Pancreas (tissue), 10 donors: ENCODE data around the gene ARL2BP. TPM values are rescaled to one million over a fixed set of nuclear protein-coding genes. Genes with fewer than 3 reads are reported as not detected.

Experiments
- ATAC-seq, 4 donors: fragments of 200-7000 bp; cut with Tn5 transposase; one replicate each; pipeline versions ENCODE4 v1.8.0 to v1.9.1; 2020; ENCODE audit warnings: mild to moderate bottlenecking in 4 of 4, moderate library complexity in 4 of 4
- DNase-seq, 6 donors: peaks; one replicate each; pipeline ENCODE4 v3.0.0-alpha.2; 2020
- FAIRE-seq: peaks from 2 replicates; lab custom pipeline; 2012; peaks lifted over from hg19 to GRCh38; lab: Jason Lieb, UNC
- H3K27ac ChIP-seq, 4 donors: fragments of 200-600 bp; sonication (generic); 1 replicate in 3 of 4; 2 replicates in 1 of 4; pipeline versions ENCODE4 v1.5.0 to v1.8.0; 2020
- H3K27me3 ChIP-seq, 4 donors: fragments of 200-600 bp; one replicate each; pipeline ENCODE4 v1.8.0; 2021
- H3K36me3 ChIP-seq, 3 donors: fragments of 200-600 bp; sonication (generic) in 1 of 3; one replicate each; pipeline versions ENCODE4 v1.5.0 to v1.8.0; 2020 to 2021
- H3K4me1 ChIP-seq, 3 donors: fragments of 200-600 bp; one replicate each; pipeline ENCODE4 v1.8.0; 2021
- H3K4me3 ChIP-seq, 4 donors: fragments of 200-600 bp; sonication (generic) in 2 of 4; one replicate each; pipeline versions ENCODE4 v1.5.0 to v1.8.0; 2020 to 2021
- H3K9me3 ChIP-seq, 4 donors: fragments of 200-600 bp; one replicate each; pipeline ENCODE4 v1.8.0; 2021
- CTCF ChIP-seq, 4 donors: fragments of 200-600 bp; sonication (generic) in 3 of 4; IDR thresholded peaks; one replicate each; pipeline versions ENCODE4 v1.5.0 to v1.8.0; 2021; ENCODE audit warnings: antibody characterized with exemption in 4 of 4
- whole genome bisulfite sequencing, 2 donors: extraction: QIAGEN DNeasy Blood & Tissue Kit; methylation state at CpG; one replicate each; pipeline ENCODE4 v1.1.7; 2013; 5-methylcytosine and 5-hydroxymethylcytosine counted together
- intact Hi-C, 3 donors: fragments of 100-400 bp; cut with DNase I; formaldehyde crosslinking; loops; one replicate each; pipeline versions ENCODE4 v1.11.1 to v1.14.2; 2022
- polyA plus RNA-seq, 2 donors: library from polyadenylated mRNA; stranded (reverse); fragments of 200-250 nt; gene quantifications; one replicate each; pipeline ENCODE4 v1.2.3, GENCODE V29; 2013
- total RNA-seq, 6 donors: library from RNA; stranded (reverse); fragmentation: NEBNext Ultra II Directional in 4 of 6; extraction: Animal tissue kit (Norgen Biotek cat#: 25700) in 4 of 6; gene quantifications; one replicate each; pipeline versions ENCODE4 v1.2.1 to v1.2.4, GENCODE V29; 2021 to 2023
- donor health status: healthy with polysubstance abuse.
- donor health status: DM: no; HTN: no; CAD: no; lungs with moderate emphysema.
- donor health status: DM: no; HTN: no; CAD: no.
- donor health status: control.
- donor health status: control.
- donor health status: Bipolar disorder and iron deficiency.
- donor health status: DM: yes; HTN: yes; CAD: no.
- donor health status: DM: no; HTN: no; CAD: no.
- donor health status: DM: no; HTN: no; CAD: no.
- donor health status: DM: yes; HTN: yes; CAD: no.

The ARL2BP gene
- total and polyA plus RNA-seq, 8 donors, result 10.8 to 22.5 (median 14.7) TPM

- intact Hi-C loops, result no loop called here
- FAIRE-seq (no peak), ATAC-seq (peak; percentile 72 to 80 (median 78))
Observed at GRCh38 chr16:57252148-57252721, 7.2 kb downstream of the ARL2BP start.

GRCh38 chr16:57253466-57253865, 8.4 kb downstream of the ARL2BP start:
- FAIRE-seq, result no peak
- 72 to 74% methylated on average over 1 of the region's 1 CpG for WGBS, 2 donors
- Histone ChIP-seq H3K9me3 (no peaks in the 10 kb centered on the region), H3K4me1 (no peaks in the 10 kb centered on the region), H3K27me3 (no peaks in the 10 kb centered on the region), H3K36me3 (peaks cover 0 to 58% (median 20%) of the 10 kb centered on the region in 3 donors), H3K4me3 (no peak overlapping the region), H3K27ac (peak overlapping the region; percentile 47 to 77 (median 66))
- TF ChIP-seq CTCF (IDR thresholded peaks at IDR 0.05), result no peak
- intact Hi-C loops, result no loop called here
- peak in 1 of 6 donors; percentile 35 for DNase-seq
- peak; percentile 36 to 72 (median 66) for ATAC-seq

More at GRCh38 chr16:57252148-57252721, 7.2 kb downstream of the ARL2BP start:
- Histone ChIP-seq H3K9me3 (no peaks in the 10 kb centered on the region), H3K4me3 (no peak overlapping the region), H3K4me1 (no peaks in the 10 kb centered on the region), H3K27ac (peak overlapping the region; percentile 47 to 77 (median 66)), H3K27me3 (no peaks in the 10 kb centered on the region), H3K36me3 (peaks cover 0 to 54% (median 23%) of the 10 kb centered on the region in 3 donors)
- WGBS, 2 donors, result 63 to 69% methylated on average over 6 of the region's 6 CpGs
- TF ChIP-seq CTCF (IDR thresholded peaks at IDR 0.05), result no peak
- DNase-seq, result peak in 4 of 6 donors; percentile 53 to 67 (median 62)

- ATAC-seq (no peak), DNase-seq (peak in 1 of 6 donors; percentile 5), FAIRE-seq (no peak)
- Histone ChIP-seq H3K9me3 (no peaks in the 10 kb centered on the region), H3K4me1 (no peaks in the 10 kb centered on the region), H3K4me3 (no peak overlapping the region), H3K27me3 (no peaks in the 10 kb centered on the region), H3K27ac (no peak overlapping the region), H3K36me3 (peaks cover 0 to 39% (median 5%) of the 10 kb centered on the region in 3 donors)
- TF ChIP-seq CTCF (IDR thresholded peaks at IDR 0.05), result no peak
- intact Hi-C loops, result no loop called here
- 92% methylated on average over 10 of the region's 10 CpGs for WGBS, 2 donors
Observed at GRCh38 chr16:57255686-57256415, 10.8 kb downstream of the ARL2BP start.

GRCh38 chr16:57256601-57257395, 11.7 kb downstream of the ARL2BP start:
- Histone ChIP-seq H3K4me3 (no peak overlapping the region), H3K4me1 (no peaks in the 10 kb centered on the region), H3K27me3 (no peaks in the 10 kb centered on the region), H3K36me3 (peaks cover 0 to 31% (median 5%) of the 10 kb centered on the region in 3 donors), H3K27ac (no peak overlapping the region), H3K9me3 (no peaks in the 10 kb centered on the region)
- FAIRE-seq (no peak), ATAC-seq (no peak), DNase-seq (peak in 2 of 6 donors; percentile 9 to 51)
- TF ChIP-seq CTCF (IDR thresholded peaks at IDR 0.05), result no peak
- 91 to 95% methylated on average over 16 of the region's 16 CpGs for WGBS, 2 donors
- intact Hi-C loops, result no loop called here
